Loucy (cell line): ENCODE data around the gene RASA4B.
"Not testable (repeated sequence)": the region's sequence is repeated elsewhere in the genome, so short reads cannot be mapped to it uniquely, and the experiment has no call there.

Experiments
- CTCF ChIP-seq: fragments of 200-600 bp; sonication (generic); conservative IDR thresholded peaks from 2 replicates; pipeline ENCODE4 v1.5.1; 2014; ENCODE audit warnings: mild to moderate bottlenecking, antibody characterized with exemption, low read length
- EZH2phosphoT487 ChIP-seq: fragments of 200-600 bp; IDR thresholded peaks from 2 replicates; pipeline ENCODE4 v1.6.1; 2018; ENCODE audit warnings: antibody characterized with exemption, mild to moderate bottlenecking, moderate library complexity, borderline replicate concordance

DNA sequence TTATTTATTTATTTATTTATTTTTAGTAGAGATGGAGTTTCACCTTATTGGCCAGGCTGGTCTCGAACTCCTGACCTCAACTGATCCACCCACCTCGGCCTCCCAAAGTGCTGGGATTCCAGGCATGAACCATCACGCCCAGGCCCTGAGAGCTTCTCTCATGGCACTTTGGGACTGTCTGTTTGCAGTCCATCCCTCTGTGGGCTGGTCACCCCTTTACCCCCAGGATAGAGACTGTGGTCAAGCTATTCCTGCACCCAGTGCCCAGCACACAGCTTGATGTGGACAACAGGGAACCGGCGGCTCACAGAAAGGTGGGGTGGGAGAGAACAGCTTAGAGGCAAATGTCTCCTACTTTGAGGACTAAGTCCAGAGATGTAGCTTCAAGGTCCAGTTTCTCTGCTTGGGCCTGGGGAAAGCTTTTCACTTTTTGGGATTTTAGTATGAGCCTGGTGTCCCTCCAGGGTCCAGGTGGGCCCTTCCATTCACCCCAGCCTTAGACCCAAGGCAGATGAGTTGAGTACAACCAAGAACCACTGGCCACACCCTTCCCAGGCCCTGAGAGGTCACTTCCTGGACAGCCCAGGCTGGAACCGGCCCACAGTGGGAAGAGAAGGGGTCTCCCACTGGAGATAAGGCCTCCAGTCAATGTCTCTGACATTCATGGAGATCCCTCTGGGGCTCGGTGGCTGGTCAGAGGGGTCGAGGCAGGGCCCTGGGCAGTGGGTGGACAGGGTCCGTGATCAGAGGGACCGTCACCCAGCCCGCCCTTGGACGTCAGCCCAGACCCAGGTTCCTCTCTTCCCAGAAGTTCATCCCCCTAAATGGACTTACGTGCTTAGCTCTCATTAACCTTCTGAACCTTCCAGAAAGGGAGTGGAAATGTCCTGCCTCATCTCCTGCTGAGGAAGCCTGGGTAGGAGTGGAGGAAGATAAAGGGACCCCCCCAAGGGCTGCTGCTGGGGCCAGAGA is 10.5 kb upstream of the RASA4B start:
- TF ChIP-seq CTCF, EZH2phosphoT487: not testable (repeated sequence)
